Chondrocyte (in vitro differentiated cells): Measurements from ENCODE around the gene BMP6. TPM values are rescaled to one million over a fixed set of nuclear protein-coding genes. Genes with fewer than 3 reads are reported as not detected.

Experiments
- DNase-seq: peaks from one replicate; pipeline ENCODE4 v3.0.0; 2021; ENCODE audit warnings: mixed read lengths, low spot score
- H3K27ac Mint-ChIP-seq: one replicate; pipeline ENCODE4 v1.8.0; 2021; ENCODE audit warnings: mild to moderate bottlenecking, moderate library complexity, mixed read lengths; ENCODE audit not compliant: unreplicated experiment
- H3K27me3 Mint-ChIP-seq: 2 replicates; pipeline ENCODE4 v1.8.0; 2021; ENCODE audit warnings: low read depth, mixed read lengths
- H3K36me3 Mint-ChIP-seq: 2 replicates; pipeline ENCODE4 v1.8.0; 2021; ENCODE audit warnings: low read depth, mixed read lengths
- H3K4me1 Mint-ChIP-seq: 2 replicates; pipeline ENCODE4 v1.8.0; 2021; ENCODE audit warnings: low read depth, mild to moderate bottlenecking, mixed read lengths
- H3K4me3 Mint-ChIP-seq: one replicate; pipeline ENCODE4 v1.8.0; 2021; ENCODE audit warnings: mild to moderate bottlenecking, moderate library complexity, mixed read lengths; ENCODE audit not compliant: unreplicated experiment
- H3K9me3 Mint-ChIP-seq: 2 replicates; pipeline ENCODE4 v1.8.0; 2021; ENCODE audit warnings: low read depth, mixed read lengths
- CTCF ChIP-seq: fragments of 200-600 bp; sonication (generic); IDR thresholded peaks from 2 replicates; pipeline ENCODE4 v1.5.0; 2021; ENCODE audit warnings: antibody characterized with exemption, mild to moderate bottlenecking, moderate library complexity
- total RNA-seq: library from RNA; stranded (reverse); gene quantifications from 3 replicates; pipeline ENCODE4 v1.2.1, GENCODE V29; 2021

BMP6 gene
- total RNA-seq, 1 donor from 2014 or later = 0.50 TPM

- Mint-ChIP-seq H3K27ac (no peak overlapping the region), H3K36me3 (no peaks in the 10 kb centered on the region), H3K4me3 (no peak overlapping the region), H3K27me3 (peaks cover 3% of the 10 kb centered on the region), H3K9me3 (no peaks in the 10 kb centered on the region), H3K4me1 (no peaks in the 10 kb centered on the region)
- no peak for TF ChIP-seq CTCF
- DNase-seq = no peak
Measured at GRCh38 chr6:7918403-7918802, 192.5 kb downstream of the BMP6 start.

- no peaks in the 10 kb centered on the region for H3K4me1 Mint-ChIP-seq
- H3K9me3 Mint-ChIP-seq = peaks cover 4% of the 10 kb centered on the region
- no peak overlapping the region for H3K27ac Mint-ChIP-seq
- no peak for TF ChIP-seq CTCF
- H3K4me3 Mint-ChIP-seq = no peak overlapping the region
- H3K36me3 Mint-ChIP-seq = no peaks in the 10 kb centered on the region
- DNase-seq = no peak
- H3K27me3 Mint-ChIP-seq = peaks cover 3% of the 10 kb centered on the region
Measured at GRCh38 chr6:7919871-7920270, 194.0 kb downstream of the BMP6 start.

- no peak for DNase-seq
- TF ChIP-seq CTCF = no peak
- Mint-ChIP-seq H3K27me3 (peaks cover 3% of the 10 kb centered on the region), H3K4me1 (no peaks in the 10 kb centered on the region), H3K36me3 (peaks cover 1% of the 10 kb centered on the region), H3K9me3 (peaks cover 7% of the 10 kb centered on the region), H3K4me3 (no peak overlapping the region), H3K27ac (no peak overlapping the region)
Measured at GRCh38 chr6:7920425-7920824, 194.5 kb downstream of the BMP6 start.

- no peak overlapping the region for H3K4me3 Mint-ChIP-seq
- H3K27me3 Mint-ChIP-seq = peaks cover 3% of the 10 kb centered on the region
- no peak for TF ChIP-seq CTCF
- peaks cover 9% of the 10 kb centered on the region for H3K9me3 Mint-ChIP-seq
- DNase-seq = no peak
- H3K36me3 Mint-ChIP-seq = peaks cover 2% of the 10 kb centered on the region
- H3K27ac Mint-ChIP-seq = no peak overlapping the region
- H3K4me1 Mint-ChIP-seq = no peaks in the 10 kb centered on the region
Measured at GRCh38 chr6:7921046-7921445, 195.1 kb downstream of the BMP6 start.

- Mint-ChIP-seq H3K27me3 (peaks cover 3% of the 10 kb centered on the region), H3K9me3 (peaks cover 12% of the 10 kb centered on the region), H3K27ac (no peak overlapping the region), H3K4me1 (no peaks in the 10 kb centered on the region), H3K36me3 (peaks cover 4% of the 10 kb centered on the region), H3K4me3 (no peak overlapping the region)
- no peak for DNase-seq
- TF ChIP-seq CTCF = no peak
Measured at GRCh38 chr6:7921632-7922092, 195.8 kb downstream of the BMP6 start.
